D721Med (cell line): ENCODE results near the gene PPIF.

Experiments used
- DNase-seq: peaks from one replicate; pipeline ENCODE4 v3.0.0; 2011; ENCODE audit warnings: low spot score; ENCODE audit not compliant: insufficient read length
- FAIRE-seq: peaks from 2 replicates; lab custom pipeline; 2011; peaks lifted over from hg19 to GRCh38; lab: Jason Lieb, UNC
- CTCF ChIP-seq: IDR thresholded peaks from 2 replicates; pipeline ENCODE4 v1.5.1; 2012; ENCODE audit warnings: mild to moderate bottlenecking, control low read depth; ENCODE audit not compliant: insufficient read depth; ENCODE audit errors: missing control alignments

The PPIF gene

DNA sequence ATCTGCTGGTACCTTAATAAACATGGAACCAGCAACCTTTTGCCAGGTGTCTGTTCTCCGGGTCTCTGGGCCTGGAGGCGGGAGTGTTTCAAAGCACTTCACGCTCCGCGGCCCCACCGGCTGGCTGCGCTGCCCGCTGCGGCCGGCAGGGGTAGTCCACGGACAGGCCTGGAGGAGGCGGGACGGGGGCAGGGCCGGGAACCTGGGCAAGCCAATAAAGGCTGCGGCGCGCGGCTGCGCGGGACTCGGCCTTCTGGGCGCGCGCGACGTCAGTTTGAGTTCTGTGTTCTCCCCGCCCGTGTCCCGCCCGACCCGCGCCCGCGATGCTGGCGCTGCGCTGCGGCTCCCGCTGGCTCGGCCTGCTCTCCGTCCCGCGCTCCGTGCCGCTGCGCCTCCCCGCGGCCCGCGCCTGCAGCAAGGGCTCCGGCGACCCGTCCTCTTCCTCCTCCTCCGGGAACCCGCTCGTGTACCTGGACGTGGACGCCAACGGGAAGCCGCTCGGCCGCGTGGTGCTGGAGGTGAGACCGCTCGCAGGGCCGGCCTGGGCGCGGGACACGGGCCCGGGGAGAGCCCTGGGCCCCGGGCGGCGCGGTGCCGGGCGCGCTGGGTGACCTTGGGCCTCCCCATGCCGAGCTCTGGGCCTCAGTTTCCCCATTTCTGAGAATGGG is at the start of gene PPIF:
PPIF (plus strand) TSS at position 244 of the 668 bp plus-strand sequence; CDS start at position 324, 80 bp downstream.
- FAIRE-seq = no peak
- DNase-seq = peak; percentile 85
- TF ChIP-seq CTCF = peak; percentile 62

DNA sequence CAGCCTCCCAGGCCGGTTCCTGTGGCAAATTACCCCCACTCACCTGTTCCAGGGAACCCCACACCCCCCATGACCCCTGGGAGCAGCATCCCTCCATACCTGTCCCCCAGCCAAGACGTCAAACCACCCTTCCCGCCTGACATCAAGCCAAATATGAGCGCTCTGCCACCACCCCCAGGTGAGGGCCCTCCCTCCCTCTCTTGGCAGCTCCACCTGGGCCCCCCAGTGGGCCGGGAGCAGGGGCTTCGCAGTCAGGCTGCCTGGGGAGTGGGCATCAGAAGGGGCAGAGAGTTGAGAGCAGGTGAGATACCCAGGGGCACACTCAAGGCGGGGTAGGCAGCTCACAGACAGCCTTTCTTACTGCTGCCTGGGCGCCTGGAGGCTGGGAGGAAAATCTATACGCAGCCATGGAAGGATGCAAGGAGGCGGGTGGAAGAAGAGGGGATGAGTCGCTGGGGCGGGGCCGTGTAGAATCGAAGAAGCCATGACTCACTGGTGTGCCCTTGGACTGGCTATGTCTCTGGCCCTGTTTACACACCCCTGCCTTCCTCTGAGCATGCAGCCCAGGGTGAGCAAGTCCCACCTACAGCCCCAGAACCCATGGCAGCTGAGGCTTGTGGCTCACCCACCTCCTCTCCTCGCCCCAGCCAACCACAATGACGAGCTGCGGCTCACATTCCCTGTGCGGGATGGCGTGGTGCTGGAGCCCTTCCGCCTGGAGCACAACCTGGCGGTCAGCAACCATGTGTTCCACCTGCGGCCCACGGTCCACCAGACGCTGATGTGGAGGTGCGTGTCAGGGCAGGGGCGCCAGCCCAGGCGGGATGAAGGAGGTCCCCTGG is 48.6 kb upstream of the PPIF start:
- FAIRE-seq (no peak), DNase-seq (no peak)
- TF ChIP-seq CTCF = no peak

- FAIRE-seq (no peak), DNase-seq (no peak)
- TF ChIP-seq CTCF = no peak
Measured at GRCh38 chr10:79299397-79300241, 47.6 kb upstream of the PPIF start.

DNA sequence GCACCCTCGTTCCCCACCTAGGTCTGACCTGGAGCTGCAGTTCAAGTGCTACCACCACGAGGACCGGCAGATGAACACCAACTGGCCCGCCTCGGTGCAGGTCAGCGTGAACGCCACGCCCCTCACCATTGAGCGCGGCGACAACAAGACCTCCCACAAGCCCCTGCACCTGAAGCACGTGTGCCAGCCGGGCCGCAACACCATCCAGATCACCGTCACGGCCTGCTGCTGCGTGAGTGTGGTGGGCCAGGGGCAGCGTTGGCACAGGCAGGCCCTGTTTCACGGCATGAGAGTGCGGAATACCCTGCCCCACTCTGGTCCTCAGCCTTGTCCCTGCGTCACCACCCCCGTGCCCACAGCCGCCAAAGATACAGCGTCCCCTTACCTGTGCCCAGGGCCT is 46.6 kb upstream of the PPIF start:
- FAIRE-seq (no peak), DNase-seq (no peak)
- no peak for TF ChIP-seq CTCF

GRCh38 chr10:79301754-79302530 is 45.3 kb upstream of the PPIF start:
- DNase-seq (no peak), FAIRE-seq (no peak)
- TF ChIP-seq CTCF = no peak

DNA sequence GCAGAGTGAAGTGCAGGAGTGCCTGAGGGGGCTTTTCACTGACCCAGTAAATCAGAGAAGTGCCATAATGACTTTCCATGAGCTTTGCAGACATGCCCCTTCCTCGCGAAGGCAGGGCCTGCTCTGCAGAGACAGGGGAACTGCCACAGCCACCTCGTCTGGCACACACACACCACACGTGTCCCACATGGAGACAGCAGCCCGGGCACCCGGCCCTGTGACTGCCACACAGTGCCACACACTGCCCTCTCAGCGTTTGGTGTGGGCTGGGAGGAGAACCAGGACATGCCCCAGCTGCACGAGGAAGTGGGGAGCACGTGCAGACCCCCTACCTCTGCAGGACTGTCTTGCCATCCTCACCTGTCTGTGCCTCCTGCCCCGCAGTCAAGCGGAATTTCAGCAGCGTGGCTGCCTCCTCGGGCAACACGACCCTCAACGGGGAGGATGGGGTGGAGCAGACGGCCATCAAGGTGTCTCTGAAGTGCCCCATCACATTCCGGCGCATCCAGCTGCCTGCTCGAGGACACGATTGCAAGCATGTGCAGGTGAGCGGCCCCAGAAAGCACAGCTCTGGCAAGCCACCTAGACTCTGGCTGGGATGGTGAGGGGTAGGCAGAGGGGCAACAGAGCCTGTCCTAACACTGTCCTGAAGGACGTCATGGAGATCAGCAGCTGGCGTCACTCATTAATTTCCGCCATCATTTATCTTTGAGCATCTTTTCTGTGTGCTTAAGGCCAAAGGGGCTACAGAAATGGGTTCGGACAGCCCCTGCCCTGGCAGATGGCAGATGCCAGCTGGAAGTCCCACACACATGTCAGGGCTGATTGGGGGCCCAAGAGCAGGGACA is 43.4 kb upstream of the PPIF start:
- no peak for DNase-seq
- no peak for FAIRE-seq
- no peak for TF ChIP-seq CTCF
